NCI-H524 (cell line): Measurements from ENCODE around the gene CLK2.
"Not testable (repeated sequence)": the region's sequence is repeated elsewhere in the genome, so short reads cannot be mapped to it uniquely, and the experiment has no call there.

Experiments used
- DNase-seq, 2 experiments: peaks; one replicate each; lab custom pipeline; 2025; lab: John Stamatoyannopoulos, UW

CLK2 gene

DNA sequence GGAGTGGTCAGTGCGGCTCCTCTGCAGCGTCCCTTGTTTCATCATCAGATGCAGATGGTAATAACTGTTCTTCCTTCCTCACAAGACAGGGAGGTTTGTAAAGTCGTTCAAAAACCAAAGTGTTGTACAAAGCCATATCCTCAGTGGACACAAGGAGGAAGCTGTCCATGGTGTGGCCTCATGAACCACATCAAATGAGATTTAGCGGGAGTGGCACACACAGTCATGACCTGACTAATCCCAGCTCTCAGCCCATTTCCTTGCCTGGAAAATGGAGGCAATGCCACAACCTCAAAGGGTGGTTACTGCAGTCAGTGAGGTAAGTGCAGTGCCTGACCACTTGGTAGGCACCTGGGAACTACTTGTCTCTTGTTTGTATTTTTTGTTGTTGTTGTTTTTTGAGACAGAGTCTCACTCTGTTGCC lies 31.5 kb downstream of the CLK2 start:
- DNase-seq: no peak

GRCh38 chr1:155241069-155241679 lies 32.1 kb downstream of the CLK2 start:
- peak; percentile 65 to 80 for DNase-seq

DNA sequence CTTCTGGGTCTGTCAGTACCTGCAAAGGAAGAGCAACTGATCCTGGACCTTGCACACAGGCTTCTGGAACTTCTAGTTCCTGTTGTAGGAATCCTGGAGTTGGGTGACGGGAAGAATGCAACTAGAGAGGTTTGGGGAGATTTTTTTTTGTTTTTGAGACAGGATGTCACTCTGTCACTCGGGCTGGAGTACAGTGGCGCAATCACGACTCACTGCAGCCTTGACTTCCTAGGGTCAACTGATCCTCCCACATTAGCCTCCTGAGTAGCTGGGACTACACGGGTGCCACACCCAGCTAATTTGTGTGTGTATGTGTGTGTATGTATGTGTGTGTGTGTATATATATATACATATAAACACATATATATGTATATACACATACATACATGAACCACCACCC lies 36.9 kb downstream of the CLK2 start:
- DNase-seq: no peak

GRCh38 chr1:155235375-155235774 lies 37.9 kb downstream of the CLK2 start:
- DNase-seq: not testable (repeated sequence)

DNA sequence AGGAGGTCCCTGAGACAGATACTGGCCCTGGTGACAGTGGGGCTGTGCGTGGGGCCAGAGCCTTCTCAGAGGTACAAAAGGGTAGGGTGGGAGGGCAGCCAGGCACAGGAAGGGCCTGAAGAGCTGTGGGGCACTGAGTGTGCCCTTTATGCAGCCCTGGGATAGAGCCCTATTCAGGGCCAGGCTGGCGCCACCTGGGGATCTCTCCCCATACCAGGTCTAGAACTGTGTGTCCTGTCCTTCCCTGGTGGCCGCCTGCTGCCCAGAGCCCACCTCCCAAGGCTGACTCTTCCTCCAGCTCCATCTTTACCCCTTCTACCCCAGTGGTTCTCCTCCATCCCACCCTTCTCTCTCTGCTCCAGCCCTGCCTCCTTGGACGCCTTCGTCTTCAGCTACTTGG lies 39.8 kb downstream of the CLK2 start:
- not testable (repeated sequence) for DNase-seq

DNA sequence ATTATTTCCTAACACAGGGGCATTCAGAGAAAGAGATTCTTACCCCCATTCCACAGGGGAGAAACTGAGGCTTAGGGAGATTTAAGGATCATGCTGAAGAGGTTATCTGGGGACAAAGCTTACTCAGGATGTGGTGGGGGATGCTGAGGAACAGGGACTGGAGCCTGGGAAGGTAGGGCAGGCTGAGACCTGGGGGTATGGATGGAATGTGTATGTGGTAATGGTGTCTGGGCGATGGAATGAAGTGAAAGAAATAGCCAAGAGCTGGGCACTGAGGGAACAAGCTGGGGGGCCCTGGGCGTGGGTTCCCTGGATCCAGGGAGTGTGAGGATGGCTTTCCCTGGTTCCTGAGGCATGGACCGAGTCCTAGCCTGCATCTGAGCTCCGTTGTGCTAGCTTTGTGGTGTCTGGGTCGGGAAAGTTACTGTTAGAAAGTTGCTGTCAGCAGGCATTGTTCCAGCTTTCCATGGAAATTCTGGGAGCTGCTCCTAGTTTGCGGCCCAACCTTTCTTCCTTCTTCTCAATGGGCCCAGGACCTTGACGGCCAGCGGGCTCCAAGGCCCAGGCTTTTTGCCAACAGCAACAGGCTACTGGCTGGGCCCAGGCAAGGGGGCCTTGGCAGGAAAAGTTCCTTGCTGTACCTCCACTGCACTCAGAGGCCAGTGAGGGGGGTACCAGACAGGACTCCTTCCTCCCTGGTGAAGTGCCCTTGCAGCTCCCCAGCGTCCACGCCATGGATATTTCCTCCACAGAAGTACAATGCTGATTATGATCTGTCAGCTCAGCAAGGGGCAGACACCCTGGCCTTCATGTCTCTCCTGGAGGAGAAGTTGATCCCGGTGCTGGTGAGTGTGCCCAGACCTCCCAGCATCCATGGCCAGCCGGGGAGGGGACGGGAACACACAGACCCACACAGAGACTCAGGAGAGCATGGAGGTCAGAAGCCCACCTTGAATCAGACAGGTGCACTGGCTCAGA lies 41.0 kb downstream of the CLK2 start:
- not testable (repeated sequence) for DNase-seq

GRCh38 chr1:155231302-155231701 lies 42.0 kb downstream of the CLK2 start:
- DNase-seq: not testable (repeated sequence)

DNA sequence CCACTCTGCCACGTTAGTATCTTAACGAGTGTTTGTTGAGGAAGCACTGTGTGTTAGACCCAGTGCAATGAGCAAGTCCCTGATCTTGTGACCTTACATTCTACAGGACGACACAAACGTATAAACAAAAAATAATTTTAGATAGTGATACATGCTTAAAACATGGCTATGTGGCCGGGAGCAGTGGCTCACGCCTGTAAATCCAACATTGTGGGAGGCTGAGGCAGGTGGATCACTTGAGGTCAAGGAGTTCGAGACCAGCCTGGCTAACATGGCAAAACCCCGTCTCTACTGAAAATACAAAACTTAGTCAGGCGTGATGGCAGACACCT lies 45.2 kb downstream of the CLK2 start:
- no peak for DNase-seq

DNA sequence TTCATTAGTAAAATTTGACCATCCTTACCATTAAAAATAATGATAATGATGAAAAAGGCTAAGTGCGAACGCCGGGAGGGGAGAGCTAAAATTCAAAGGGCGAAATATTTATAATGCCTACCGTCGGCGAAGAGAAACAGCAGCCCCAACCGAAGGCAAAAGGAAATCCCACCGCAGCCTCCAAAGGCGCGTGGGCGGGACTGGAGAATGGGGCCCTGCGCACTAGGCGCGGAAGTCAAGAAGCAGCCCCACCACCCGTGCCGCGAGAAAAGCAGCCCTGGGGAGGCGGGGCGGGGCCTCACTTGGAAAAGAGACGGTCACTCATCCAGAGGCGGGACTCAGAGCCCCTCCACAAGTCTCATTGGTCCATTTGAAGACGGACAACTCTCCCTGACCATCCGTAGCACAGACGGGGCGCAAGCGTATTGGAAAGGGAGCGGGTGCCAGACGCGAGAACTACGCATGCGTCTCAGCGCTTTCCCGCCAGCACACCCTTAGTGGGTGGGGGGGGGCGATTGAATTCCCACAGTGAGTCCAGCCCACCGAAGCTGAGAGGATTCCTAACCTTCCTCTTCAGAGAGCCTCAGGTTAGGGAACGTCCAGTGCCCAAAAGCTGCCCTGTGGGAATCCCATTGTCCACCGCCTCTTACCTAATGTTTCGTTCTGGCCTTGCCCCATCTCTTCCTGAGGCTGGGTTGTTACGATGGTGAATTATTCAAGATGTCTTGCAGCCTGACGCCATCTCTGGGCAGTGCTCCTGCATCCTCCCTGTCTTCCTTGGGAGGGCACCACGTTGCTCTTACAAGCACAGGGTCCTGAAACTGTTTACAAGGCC lies 45.8 kb downstream of the CLK2 start:
- peak; percentile 99 for DNase-seq

GRCh38 chr1:155226910-155227260 lies 46.4 kb downstream of the CLK2 start:
- peak; percentile 35 to 69 for DNase-seq

GRCh38 chr1:155226188-155226909 lies 47.0 kb downstream of the CLK2 start:
- DNase-seq: peak; percentile 67 to 81

DNA sequence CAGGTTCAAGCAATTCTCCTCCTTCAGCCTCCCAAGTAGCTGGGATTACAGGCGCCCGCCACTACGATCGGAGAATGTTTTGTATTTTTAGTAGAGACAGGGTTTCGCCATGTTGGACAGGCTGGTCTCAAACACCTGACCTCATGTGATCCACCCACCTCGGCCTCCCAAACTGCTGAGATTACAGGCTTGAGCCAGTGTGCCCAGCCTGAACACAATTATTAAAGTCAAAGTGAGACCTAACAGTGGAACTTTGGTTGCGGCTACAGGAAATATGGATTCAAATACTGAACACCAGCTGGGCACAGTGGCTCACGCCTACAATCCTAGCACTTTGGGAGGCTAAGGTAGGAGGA lies 47.9 kb downstream of the CLK2 start:
- not testable (repeated sequence) for DNase-seq

DNA sequence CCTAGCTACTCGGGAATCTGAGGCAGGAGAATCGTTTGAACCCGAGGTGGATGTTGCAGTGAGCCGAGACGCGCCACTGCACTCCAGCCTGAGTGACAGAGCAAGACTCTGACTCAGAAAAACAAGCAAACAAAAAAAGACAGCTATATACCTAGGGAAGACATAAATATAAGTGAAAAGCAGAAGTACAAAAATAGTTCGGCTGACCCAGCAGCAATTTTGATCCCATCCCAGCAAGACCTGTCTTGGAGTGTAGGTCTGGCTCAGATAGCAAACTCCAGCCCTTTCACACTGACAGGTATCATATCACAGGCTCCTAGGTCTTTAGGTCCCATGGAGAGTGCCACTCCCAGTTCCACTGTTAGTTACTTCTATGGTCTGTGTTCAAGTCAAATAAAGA lies 50.3 kb downstream of the CLK2 start:
- DNase-seq: no peak

- DNase-seq: not testable (repeated sequence)
Observed at GRCh38 chr1:155220211-155220965, 52.9 kb downstream of the CLK2 start.

- DNase-seq: peak in 1 of 2 experiments; percentile 27
Observed at GRCh38 chr1:155219592-155220031, 53.7 kb downstream of the CLK2 start.

DNA sequence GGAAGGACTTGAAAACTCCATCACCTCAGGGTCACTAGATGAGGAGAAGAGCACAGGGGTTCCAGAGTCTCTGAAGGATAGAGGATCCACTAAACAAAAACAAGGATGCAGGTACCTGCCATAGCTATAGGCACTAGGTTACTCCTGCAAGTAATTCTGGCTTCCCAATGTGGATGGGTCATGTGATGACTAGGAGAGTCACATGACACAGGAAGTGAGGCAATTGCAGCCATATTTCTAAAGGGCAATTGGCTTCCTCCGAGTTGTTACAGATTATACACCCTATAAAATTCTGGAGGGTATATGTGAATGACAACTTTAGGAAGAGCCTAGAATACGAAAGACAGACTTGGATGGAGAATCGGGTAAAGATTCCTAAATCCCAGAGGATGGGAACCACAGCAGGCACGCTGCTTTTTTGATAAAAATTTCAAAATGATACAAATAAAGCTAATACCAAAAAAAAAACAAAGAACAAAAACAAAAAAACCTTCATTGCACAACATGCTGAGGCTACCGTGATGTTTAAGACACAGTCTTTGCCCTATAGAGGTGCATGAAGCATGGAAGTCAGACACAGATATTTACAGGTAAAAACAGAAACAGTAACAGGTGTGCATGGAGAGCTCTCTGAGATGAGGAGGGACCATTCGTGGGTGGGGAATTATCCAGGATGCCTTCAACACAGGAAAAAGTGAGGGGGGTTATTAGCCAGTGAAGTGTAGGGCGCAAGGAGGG lies 54.3 kb downstream of the CLK2 start:
- DNase-seq: peak; percentile 11 to 62

GRCh38 chr1:155214702-155215101 lies 58.6 kb downstream of the CLK2 start:
- DNase-seq: not testable (repeated sequence)
